Activated T-cell treated with anti-CD3 and anti-CD28 coated beads for 48 hours (primary cell): ENCODE results near the gene ITGBL1.

Experiments used
- DNase-seq: peaks from one replicate; pipeline ENCODE4 v3.0.0-alpha.2; 2020; ENCODE audit warnings: low read depth

ITGBL1 gene

DNA sequence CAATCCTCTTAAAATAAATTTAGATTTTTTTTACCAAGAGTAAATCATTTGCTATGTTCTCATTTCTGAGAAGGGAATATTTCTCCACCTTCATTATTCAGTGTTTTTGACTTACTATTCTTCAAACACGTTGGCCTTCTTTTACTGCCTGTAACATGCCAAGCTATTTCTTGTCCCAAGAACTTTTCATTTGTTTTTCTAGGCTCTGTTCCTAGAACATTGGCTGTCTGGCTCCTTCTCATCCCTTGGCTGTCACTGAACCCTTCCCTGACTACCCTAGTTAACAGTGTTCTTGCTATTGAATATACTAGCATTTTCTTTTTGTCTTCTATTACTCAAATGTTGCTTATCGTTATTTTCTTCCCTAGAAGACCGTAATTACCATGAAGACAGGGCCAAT is 248.1 kb downstream of the ITGBL1 start:
- no peak for DNase-seq

DNA sequence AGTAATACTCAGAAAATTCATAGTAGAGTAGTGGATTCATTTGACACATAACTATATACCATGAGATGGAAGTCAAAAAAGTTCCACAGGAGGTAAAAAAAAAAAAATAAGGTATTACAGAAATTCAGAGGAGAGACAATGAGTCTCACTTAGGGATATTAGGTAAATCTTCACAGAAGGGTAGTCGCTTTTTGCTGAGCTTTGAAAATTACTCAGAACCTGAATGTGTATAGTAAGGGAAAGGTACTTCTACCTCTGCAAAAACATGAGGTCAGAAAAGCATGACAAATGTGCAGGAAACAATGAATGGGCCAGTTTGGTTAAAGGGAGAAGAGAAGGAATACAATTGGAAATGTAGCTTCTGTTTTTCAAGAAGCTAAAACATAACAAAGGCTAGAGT is 250.6 kb downstream of the ITGBL1 start:
- DNase-seq: no peak

DNA sequence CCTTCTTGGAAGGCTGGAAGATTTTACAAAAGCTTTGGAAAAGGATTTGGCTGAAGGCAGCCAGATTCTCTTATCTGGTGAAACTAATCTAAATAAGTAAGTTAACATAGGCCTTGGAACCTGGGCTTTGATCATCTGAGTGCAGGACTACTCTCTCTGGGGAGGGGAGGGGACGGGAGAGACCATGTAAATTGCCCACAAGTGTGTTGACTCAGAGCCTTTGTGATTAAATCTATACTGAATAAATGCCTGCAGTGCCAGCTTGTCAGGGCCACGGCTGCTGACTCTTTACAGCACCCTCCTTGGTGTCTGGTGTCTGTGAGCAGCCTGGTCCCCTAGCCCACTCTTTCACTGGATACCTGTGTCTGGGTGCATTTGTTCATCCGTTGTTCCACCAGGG is 251.4 kb downstream of the ITGBL1 start:
- DNase-seq: no peak

DNA sequence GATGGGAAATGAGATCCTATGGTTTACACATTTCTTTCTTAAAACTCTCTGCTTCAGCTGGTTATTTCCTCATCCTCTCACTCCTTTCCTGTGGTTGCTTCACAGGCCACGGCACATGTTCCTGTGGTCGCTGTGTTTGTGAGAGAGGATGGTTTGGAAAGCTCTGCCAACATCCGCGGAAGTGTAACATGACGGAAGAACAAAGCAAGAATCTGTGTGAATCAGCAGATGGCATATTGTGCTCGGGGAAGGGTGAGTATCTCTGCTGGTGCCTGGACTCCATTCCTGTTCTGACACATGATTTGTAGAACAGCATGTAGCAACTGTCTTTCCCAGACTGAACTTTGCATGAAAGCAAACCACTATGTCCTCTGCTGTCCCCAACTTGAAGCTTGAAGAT is 254.2 kb downstream of the ITGBL1 start:
- DNase-seq: no peak

DNA sequence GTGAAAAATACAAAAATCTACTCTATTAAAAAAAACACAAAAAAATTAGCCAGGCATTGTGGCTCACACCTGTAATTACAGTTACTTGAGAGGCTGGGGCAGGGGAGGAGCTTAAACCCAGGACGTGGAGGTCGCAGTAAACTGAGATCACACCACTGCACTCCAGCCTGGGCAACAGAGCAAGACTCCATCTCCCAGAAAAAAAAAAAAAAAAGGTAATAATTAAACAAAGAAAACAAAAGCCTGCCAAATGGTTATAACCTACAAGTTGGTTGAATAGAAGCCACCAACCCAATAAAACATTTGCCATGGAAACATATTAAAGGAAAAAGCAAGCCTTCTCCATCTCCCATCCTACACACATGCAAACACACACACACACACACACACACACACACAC is 255.2 kb downstream of the ITGBL1 start:
- DNase-seq: no peak

DNA sequence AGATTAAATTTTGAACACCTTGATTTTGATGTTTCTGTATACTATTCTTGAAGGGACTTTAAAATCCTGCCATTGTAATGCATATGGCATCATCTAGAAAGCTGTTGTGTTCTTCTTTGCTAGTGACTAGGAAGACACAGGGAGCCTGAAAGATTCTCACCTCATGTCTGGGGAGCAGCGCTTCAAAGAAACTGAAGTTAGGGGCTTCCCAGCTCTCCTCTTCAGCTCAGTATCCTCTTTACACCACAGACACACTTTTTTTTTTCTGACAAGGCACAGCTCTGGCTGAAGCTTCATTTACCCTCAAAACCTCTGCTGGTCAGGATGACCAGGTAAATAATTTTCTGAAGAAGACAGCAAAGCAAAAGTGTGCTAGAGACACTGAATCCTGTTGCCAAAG is 255.6 kb downstream of the ITGBL1 start:
- DNase-seq: no peak

DNA sequence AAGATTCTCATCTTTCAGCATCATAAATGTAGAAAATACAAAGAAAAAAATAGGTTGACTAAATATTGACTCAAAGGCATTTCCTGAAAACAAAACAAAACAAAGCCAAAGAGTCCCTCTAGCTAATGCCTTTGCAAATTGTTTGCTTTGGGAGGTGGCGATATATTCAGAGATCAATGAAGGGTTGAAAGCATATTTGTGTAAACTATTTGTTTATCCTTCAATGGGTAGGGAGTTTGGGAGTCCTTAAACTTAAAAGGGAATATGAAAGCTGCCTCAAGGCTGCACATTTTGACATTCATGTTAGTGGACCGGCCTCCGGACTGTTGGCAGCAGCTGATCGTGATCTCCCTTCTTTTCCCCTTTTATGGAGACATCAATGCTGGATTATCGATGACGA is 257.5 kb downstream of the ITGBL1 start:
- no peak for DNase-seq

DNA sequence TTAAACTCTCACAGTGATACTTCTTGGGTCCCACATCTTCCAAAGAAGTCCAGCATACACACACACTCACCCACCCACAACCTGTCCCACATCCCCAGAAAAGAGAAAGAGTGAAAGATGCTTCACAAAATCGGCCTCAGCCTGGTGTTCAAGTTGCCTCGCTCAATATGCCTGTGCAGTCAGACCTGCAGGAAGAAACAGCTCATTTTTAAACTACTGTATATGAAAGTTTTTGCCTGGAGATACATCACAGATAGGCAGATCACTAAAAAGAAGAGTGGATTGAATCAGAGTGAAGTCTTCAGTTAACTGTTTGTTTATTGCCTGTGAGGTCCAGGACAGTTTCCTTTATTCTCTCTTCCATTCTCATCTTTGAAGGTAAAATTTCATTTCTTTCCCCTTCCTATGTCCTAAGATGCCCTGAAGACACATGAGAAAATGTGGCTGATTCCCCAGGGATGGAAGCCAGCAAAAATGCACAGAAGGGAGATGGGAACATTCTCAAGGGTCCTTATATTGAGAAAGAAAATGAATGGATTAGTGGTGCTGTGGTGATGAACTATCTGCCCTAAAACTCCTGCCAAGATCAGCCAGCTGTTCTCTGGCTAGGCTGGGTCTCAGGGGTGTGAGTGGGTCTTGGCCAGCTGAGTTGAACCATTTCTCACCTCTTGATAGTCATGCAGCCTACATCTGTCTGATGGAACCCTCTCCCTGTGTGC is 259.0 kb downstream of the ITGBL1 start:
- no peak for DNase-seq

DNA sequence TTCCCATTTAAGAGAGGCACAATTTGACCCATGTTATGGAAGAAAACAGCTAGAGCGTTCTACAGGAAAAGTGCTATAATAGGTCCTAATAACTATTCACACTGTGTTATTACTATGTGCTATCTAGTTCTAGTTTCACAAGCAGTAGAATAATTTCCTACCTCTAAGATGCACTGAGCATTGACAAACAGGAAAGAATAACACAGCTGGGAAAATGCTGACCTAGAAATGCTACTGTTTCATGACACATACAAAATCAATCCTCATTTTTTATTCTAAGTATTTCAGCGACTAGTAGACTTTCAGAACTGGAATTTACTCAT is 259.5 kb downstream of the ITGBL1 start:
- DNase-seq: no peak

DNA sequence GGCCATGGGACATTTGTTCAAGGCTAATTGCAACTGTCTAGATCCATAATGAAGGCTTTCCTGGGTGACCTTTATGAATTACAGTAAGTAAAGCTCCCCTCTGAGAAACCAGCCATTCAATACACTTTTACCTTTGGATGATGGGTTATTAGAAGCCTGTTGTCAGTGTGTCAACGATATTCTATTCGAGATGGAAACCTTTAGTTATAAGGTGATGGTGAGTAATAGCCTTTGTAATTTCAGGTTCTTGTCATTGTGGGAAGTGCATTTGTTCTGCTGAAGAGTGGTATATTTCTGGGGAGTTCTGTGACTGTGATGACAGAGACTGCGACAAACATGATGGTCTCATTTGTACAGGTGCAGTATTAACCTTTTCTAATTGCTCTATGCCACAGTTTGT is 261.7 kb downstream of the ITGBL1 start:
- DNase-seq: no peak

DNA sequence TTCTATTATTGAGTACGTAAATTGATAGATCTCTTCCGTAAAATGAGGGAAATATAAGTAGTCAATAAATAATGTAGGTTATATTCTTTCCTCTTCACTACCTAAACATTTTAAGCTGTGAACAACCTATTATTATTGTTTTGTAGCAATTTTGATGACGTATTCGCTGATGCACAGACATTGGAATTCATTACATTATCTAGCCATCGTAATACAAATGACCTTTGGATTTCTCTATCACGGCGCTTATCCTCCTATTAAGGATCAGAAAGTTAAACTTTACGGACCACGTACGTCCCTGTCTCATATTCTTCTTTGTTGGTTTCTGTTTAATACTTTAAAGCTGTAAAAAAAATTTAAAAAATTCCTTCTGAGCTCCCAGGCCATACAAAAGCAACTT is 264.9 kb downstream of the ITGBL1 start:
- DNase-seq: no peak

DNA sequence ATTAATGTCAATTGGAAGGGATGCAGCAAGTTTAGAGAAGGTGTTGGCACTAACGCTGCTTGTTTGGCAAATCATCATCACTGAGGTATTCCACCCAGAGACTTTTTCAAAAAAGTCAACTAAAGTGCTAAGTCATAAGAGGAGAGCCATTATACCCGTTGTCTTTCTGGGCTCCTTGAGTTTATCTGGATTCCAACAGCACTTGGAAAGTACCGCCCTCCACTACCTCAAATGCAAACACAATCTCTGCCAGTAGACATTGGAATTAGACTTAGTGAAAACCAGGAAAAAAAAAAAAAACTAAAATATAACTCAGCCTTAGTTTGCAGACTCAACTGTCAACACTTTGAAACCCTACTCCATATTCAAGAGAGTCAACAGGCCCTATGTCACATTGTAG is 266.0 kb downstream of the ITGBL1 start:
- no peak for DNase-seq

DNA sequence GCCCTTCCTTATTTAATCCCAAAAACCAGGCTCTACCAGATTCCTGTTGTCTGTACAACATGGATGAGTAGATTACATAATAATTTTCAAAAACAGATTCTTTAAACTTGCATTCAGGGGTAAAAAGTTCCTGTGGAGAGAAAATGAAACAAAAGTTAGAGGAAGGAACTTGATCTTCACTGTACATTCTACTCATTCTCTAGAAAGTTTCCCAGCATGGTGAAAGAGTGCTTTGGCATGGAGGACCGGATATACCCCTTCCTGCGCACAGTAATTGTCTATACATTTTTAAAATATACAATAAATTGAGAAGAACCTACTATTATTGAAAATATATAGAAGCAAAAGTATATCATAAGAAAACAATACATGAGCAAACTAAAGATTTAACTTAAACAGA is 274.2 kb downstream of the ITGBL1 start:
- no peak for DNase-seq

DNA sequence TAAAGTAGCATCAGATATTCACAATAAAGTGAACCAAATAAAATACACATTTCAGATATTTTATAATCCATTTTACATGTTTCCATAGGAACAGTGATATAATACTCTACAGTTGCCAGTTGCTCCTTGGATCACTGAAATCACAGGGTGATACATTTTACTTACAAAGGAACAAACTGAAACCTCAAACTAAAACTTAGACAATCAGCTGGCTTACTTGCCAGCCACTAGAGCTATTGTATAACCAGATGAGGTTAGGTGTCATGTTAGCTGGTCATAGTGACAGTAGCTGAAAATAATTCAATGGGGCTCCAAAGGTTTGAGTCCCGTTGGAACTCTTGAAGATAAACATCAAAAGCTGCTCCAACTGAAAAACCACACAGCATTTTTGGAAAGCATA is 274.6 kb downstream of the ITGBL1 start:
- DNase-seq: no peak

DNA sequence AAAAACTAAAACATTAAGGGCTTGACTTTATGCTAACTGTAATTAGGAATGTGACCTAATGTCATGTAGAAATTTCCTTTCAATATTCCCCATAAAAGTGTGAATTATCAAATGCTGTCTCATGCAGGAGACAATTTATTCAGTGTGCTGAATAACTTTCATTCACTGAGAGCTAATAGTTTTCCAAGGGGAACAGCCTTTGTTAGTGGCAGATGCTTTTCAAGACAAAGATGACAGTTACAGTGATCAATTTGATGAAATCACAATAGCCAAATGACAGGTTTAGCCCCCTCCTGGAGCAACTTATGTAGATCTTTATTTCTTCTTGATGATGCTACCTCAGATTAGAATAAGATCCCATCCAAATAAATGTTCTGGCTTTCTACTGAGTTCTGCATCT is 275.5 kb downstream of the ITGBL1 start:
- DNase-seq: no peak

DNA sequence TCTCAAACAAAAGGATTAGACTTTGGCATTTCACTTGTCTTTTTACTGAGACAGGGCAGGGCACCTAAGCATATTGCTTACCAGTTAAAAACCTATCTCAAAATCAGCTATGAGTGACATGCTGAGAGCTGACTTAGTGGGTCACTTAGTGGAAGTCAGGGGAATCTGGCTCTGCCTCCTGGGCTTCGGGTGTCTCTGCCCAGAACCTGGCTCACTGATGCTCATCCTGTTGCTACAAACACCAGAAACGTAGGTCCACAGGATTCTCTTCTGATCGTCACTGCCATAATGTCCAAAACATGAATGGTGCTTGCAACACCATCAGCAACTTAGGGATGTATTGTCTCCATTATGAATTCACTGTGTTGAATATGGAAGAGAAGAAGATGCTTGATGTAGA is 276.1 kb downstream of the ITGBL1 start:
- DNase-seq: no peak

DNA sequence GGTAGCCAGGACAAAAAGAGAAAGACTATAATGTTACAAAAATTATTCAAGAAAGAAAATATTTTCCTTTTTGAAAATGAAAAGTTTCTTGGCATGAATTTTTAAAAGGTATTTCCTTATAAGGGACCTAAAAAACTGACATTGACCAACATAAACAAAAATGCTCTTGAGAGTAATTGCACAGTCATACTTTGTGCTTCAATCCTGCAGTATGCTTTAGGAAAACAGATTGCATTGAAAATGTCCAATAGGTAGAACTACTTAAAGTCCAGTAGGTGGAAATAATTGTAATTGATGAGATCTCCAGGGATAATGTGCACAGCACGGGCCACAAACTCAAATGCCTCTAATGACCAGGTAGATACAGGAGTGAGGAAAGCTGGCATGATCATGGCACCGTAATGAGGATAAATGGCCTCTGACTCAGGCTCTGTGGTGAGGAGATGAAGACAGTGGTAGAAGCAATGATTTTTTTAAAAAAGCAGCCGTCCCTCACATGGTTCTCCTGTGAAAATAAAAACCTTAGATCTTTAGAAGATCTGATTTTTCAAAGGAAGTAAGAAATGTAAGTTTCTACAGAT is 278.0 kb downstream of the ITGBL1 start:
- no peak for DNase-seq

DNA sequence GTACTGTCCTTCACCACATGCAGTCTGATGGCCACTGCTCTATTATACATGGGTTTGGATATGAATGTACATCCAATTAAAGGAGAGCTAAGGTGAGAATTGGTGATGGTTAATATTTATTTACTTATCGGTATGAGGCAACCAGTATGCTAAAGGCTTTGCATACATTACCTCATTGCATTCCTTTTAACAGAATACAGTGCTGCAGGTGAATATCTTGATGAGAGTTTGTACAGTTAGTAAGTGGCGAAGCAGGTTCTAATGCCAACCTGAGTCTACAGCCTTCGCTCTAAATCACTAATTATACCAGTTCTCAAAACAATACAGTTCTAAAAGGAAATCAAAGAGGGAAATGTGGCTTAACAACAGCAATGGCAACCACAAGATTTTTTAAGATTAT is 284.1 kb downstream of the ITGBL1 start:
- DNase-seq: no peak

DNA sequence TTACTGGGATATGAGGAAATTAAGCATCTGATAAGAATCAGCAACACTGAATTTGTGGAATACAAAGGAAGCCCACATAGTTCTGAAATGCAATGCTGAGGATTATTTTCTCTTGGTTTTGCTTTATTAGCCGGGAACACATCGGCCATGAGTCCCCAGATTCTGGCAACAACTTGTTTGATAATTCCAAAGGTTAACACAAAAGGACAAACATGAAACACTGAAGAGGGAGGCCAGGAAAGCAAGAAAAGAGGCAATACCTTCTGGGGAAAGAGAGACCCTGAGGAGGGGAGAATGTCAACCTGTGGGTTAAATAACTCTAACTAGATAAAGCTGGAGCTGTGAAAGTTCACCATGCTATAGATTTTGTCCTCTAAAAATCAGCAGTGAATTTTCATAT is 285.9 kb downstream of the ITGBL1 start:
- DNase-seq: no peak

DNA sequence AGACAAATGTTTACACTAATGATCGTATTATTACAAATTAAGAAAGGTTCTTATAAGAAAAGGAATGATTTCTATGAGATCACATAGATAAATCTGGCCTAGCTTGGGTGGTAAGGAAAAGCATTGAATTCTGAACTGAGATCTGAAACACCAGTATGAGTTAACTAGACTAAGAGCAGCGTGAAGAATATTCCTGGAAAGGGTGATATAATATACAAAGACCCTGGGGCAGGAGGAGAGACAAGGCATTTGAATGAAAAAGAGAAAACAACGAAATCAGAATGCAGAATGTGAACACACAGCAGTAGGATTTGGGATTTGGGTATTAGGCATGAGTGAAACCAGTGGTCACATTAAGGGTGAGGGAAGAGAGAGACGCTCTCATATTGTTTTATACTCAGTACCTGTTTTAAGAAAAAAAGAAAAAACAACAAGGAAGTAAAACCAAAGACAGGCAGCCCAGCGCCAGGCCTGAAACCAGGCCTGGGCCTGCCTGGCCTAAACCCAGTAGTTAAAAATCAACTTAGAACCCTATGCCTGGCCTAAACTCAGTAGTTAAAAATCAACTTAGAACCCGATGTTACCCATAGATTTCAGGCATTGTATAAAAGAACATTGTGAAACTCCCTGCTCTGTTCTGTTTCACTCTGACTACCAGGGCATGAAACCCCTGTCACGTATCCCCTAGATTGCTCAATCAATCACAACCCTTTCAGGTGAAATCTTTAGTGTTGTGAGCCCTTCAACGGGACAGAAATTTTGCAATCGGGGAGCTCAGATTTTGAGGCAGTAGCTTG is 287.1 kb downstream of the ITGBL1 start:
- DNase-seq: no peak

DNA sequence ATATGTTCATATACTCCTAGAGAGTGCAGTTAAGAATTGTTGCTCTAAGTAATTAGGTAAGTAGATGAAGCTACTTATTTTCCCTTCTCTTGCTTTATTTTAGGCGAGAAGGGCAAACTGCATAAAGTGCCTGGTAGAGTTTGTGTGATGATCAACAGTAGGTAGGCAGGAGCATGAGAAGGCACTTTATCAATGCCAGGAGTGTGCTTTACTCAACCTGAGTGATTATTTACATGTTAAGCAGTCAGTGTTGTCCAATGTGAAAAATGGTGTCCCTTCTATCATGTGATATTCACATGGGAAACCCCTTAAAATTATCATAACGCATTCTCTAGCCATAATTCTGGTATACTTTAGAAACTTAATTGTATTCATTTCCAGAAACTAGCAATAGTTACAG is 294.0 kb downstream of the ITGBL1 start:
- no peak for DNase-seq

DNA sequence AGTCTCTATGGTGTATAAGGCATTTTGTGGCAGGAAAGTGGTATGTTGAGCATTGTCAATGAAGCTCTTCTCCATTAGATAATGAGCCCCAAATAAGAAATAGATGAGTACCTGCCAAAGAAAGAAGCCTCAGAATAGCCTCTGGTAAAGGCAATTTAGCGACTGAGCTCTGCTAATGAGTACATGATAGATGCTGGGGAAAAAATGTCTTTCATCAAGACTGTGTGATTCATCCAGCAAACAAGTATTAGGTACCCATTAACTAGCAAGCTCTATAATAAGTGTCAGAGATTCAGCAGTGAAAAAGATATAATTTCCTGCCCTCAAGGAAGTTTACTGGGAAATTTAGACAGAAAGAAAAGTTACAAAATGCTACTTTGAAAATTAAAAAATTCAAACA is 294.6 kb downstream of the ITGBL1 start:
- DNase-seq: no peak

DNA sequence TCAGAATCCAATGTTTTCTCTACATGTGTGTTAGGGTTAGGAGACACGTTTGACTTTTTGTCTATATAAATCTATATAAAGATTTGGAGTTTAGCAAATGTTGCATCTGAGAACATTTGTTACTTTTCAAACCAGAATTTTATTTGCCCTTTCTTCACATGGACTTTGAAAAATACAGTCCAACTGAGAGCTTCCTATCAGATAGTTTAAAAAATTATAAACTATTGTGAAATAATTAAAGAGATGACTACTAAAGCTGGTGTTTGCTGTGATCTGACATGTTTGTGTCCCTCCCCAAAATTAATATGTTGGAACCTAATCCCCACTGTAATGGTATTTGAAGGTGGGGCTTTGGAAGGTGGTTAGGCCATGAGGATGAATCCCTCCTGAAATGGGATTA is 297.1 kb downstream of the ITGBL1 start:
- DNase-seq: no peak

DNA sequence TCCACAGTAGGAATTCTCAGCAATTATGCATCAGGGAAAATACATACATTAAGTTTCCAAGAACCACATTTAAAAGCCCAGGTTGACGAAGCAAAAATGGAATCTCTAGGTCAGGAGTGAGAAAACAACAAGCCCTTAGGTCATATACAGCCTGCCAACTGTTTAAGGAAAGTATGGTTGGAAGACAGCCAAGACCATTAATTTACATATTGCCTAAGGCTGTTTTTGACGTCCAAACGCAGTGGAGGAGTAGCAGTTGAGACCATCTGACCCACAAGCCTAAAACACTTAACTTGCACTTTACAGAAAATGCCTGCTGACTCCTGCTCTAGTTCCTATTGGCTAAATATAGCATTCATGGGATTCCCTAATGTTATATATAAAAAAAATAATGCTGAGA is 299.0 kb downstream of the ITGBL1 start:
- DNase-seq: no peak
